Dedifferentiated amniotic fluid mesenchymal stem cell (primary cell): Measurements from ENCODE around the gene TMCC2.
"Not testable (repeated sequence)": the region's sequence is repeated elsewhere in the genome, so short reads cannot be mapped to it uniquely, and the experiment has no call there.

Experiments
- DNase-seq: peaks from one replicate; pipeline ENCODE4 v3.0.0-alpha.2; 2016; ENCODE audit errors: extremely low spot score

TMCC2 gene

GRCh38 chr1:205211839-205212536, 15.8 kb upstream of the TMCC2 start:
- DNase-seq: no peak

- no peak for DNase-seq
These were observed 13.0 kb upstream of the TMCC2 start for GRCh38 chr1:205214756-205215155.

- no peak for DNase-seq
These were observed 11.2 kb upstream of the TMCC2 start for GRCh38 chr1:205216588-205216987.

DNA sequence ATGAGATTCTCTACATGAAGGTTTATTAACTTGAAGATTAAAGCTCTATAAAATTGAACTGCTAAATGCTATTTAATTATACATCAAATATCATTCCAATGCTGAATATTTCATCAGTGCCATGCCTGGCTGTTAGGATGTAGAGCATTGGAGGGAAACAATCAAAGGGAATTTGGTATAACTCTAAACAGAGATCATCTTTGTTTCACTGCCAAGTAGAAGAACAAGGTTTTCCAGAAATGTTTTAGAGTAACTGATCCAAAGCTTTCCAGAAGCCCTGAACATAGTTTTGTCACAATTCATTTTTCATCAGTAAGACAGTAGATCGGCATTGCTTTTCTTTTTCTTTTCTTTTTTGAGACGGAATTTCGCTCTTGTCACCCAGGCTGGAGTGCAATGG, 10.3 kb upstream of the TMCC2 start:
- DNase-seq: no peak

DNA sequence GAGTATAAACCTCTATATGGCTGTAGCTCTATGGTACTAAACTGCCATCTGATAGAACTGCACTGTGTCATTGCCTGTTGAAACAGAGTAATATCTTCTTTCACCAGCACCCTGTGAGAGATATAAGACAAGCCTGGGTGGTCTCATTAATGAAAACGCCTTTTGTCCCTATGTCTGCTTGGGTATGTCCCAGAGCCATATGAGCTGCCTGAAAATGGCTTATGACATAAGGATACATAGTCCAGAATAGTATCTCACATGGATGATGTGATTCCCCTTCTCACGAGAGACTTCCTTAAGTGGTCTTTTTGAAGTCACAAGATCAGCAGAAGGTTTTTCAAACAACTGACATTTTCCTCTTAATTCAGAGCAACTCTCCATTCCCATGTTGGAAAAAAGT, 7.3 kb upstream of the TMCC2 start:
- no peak for DNase-seq

- DNase-seq: no peak
These were observed 3.0 kb upstream of the TMCC2 start for GRCh38 chr1:205224736-205225135.

DNA sequence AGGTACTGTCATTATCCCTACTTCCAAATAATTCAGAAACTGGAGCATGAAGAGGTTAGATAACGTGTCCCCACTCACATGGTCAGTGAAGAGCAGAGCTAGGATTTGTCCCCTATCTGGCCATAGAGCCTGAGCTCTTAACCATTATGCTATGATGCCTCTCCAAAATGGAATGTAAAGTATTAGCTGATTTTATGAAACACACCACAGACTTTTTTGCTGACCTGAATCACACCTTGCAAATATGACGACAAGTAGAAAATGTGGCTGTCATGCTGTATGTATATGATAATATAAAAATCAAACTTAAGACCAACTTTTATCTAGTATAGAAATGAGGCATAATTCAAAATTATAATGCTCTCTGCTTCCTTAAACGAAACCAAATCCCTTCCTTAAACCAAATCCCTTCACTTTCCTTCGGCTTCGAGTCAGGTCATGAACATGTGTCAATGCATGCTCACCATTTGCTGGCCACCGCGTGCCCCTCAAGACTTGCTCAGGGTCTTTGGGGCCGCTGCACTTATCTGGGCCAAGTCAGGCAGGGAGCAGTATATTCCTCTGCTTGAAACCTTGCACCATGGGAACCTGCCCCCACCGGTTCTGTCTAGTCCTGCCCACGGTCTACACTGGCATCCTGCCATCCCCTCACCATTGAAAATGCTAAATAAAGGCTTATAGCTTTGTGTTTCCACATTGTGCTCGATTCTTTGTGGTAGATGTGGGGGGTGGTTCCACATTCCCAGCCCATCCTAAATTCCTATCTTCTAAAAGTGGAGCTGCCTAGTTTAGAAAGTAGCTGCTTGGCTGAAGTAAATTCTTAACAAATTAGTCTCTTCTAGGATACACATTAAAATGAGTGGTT, 1.6 kb upstream of the TMCC2 start:
- DNase-seq: no peak

- DNase-seq: no peak
These were observed 720 bp upstream of the TMCC2 start for GRCh38 chr1:205226868-205227583.

DNA sequence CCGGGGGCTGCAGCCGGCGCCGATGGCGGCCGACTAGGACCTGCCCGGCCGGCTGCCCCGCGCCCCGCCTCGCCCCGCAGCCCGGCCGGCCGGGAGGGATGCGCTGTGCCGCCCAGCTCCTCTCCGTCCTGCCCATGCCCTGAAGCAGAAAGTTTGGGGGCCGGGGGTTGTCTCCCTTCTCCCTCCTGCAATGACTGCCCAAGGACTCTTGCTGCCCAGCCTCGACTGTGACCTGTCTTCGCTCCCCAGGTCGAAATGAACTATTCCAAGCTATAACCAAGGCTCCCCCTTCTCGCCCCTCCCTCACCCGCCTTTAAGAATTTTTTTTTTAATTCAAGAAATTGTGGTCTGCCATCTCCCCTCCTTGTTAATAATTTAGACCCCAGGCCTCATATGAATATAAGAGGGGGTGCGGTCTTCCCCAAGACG, 361 bp downstream of the TMCC2 start:
- no peak for DNase-seq

DNA sequence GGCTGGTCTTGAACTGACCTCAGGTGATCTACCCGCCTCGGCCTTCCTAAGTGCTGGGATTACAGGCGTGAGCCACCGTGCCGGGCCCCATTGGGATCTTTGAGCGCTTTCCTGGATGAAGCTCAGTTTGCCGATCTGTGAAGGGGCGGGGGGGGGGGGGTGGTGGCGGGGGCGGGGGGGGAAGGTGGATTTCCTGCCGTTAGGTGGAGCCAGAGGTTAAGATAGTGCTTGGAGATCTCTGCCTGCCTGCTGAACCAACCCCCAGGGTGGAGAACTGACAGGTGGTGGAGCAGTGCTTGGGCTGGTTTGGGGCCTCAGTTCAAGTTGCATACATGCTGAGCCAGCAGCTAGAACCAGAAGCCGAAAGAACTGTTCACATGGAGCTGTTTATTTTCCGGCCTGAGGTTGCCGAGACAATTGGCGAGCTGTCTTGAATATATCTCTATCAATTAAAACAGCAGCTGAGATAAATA, 1.7 kb downstream of the TMCC2 start:
- DNase-seq: no peak

DNA sequence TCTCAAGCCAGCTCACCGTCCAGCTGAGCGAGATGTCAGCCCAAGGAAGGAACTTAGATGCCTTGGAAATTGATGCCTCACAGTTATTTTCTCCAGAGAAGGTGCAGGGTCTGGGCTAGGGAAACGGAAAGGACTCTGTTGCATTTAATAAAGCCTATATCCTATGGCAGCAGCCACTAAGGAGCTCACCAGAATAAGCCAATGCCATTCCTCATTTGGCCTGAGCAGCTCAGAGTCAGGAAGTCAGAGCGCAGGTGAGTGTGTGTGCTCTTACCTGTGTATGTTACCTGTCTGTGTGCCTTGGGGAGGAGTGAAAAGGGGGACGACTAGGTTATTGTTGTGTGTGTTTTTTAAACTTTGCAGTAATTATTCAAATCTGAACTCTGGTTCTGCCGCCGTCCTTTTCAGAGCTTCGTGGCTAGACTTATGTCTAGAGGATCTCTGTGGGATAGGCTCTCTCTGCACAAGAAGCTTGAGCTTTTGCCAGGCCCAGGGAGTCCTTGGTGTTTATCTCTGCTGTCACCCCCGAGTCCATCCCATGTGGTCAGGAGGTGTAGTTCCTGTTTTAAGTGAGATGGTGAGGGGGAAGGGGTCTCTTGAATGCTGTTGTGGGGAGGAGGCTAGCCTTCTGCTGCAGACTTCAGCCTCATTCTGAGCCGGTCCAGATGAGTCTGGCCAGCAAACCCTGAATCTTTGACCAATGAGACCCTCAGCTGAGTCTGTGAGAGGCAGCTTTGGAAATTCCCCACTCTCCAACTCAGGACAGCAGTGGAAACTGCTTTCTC, 2.4 kb downstream of the TMCC2 start:
- no peak for DNase-seq

GRCh38 chr1:205230982-205231381, 3.2 kb downstream of the TMCC2 start:
- DNase-seq: no peak

- no peak for DNase-seq
These were observed 4.5 kb downstream of the TMCC2 start for GRCh38 chr1:205232127-205232820.

DNA sequence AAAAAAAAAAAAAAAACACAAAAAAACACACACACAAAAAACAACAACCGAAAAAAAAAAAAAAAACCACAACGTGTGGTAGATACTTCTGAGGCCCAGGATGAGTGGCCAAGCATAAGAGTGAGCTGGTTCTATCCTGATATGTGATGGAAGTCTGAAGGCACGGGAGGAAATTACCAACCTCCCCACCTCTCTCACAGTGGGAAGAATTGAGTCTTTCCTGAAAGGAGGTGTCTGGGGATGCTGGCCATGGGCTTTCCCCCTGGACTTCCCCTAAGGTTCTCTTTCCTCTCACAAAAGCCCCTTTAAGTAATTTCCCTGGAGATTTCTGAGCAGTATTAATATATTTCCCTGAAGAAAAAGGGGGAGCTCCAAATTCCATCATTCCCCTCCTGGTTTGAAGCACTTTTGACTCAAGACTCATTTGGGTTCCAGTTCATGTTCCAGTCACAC, 5.2 kb downstream of the TMCC2 start:
- DNase-seq: no peak

DNA sequence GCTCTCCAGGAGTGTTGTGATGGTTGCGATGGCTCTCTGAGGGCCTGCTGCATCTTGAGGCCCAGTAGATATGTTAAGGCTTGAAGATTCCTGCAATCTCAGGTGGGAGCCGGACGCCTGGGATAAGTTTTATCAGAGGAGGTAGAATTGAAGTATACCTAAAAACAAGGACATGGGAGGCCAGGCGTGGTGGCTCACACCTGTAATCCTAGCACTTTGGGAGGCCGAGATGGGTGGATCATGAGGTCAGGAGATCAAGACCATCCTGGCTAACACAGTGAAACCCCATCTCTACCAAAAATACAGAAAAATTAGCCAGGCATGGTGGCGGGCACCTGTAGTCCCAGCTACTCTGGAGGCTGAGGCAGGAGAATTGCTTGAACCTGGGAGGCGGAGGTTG, 6.2 kb downstream of the TMCC2 start:
- not testable (repeated sequence) for DNase-seq

- no peak for DNase-seq
These were observed 8.2 kb downstream of the TMCC2 start for GRCh38 chr1:205235951-205236350.

- no peak for DNase-seq
These were observed 8.8 kb downstream of the TMCC2 start for GRCh38 chr1:205236526-205236925.

GRCh38 chr1:205236951-205237475, 9.3 kb downstream of the TMCC2 start:
- no peak for DNase-seq

GRCh38 chr1:205237526-205238484, 10.1 kb downstream of the TMCC2 start:
- no peak for DNase-seq
